ENCODE measurements around the gene SMIM31.

Gene SMIM31

GRCh38 chr4:164789047-164789446 lies 35.1 kb downstream of the SMIM31 start:
- no peak for DNase-seq

GRCh38 chr4:164790249-164790648 lies 36.3 kb downstream of the SMIM31 start:
- DNase-seq: no peak

GRCh38 chr4:164799410-164799809 lies 45.5 kb downstream of the SMIM31 start:
- no peak for DNase-seq

GRCh38 chr4:164800786-164801185 lies 46.9 kb downstream of the SMIM31 start:
- no peak for DNase-seq

GRCh38 chr4:164802301-164802901 lies 48.5 kb downstream of the SMIM31 start:
- DNase-seq: no peak

- no peak for DNase-seq
These were observed 49.8 kb downstream of the SMIM31 start for GRCh38 chr4:164803702-164804101.

- no peak for DNase-seq
These were observed 53.7 kb downstream of the SMIM31 start for GRCh38 chr4:164807611-164808010.

- DNase-seq: no peak
These were observed 59.6 kb downstream of the SMIM31 start for GRCh38 chr4:164813554-164813953.

GRCh38 chr4:164815711-164816110 lies 61.8 kb downstream of the SMIM31 start:
- DNase-seq: no peak

- DNase-seq: no peak
These were observed 65.4 kb downstream of the SMIM31 start for GRCh38 chr4:164819366-164819765.

GRCh38 chr4:164821711-164822110 lies 67.8 kb downstream of the SMIM31 start:
- DNase-seq: no peak

GRCh38 chr4:164824581-164824980 lies 70.7 kb downstream of the SMIM31 start:
- DNase-seq: no peak

GRCh38 chr4:164828955-164829354 lies 75.0 kb downstream of the SMIM31 start:
- no peak for DNase-seq

GRCh38 chr4:164846566-164846965 lies 92.6 kb downstream of the SMIM31 start:
- no peak for DNase-seq

- no peak for DNase-seq
These were observed 93.1 kb downstream of the SMIM31 start for GRCh38 chr4:164847016-164847415.

- DNase-seq: no peak
These were observed 94.2 kb downstream of the SMIM31 start for GRCh38 chr4:164847967-164848649.

All from stimulated activated CD4-positive, alpha-beta T cell treated with anti-CD3 and anti-CD28 coated beads, Interleukin-1b, Interleukin-23, amount 100 ng/mL, for 48 hours (primary cell).